Measurements from ENCODE around the gene MGAT5B.
A peak's percentile ranks its signal among the peaks of the same experiment; 100 is the strongest.

The MGAT5B gene

GRCh38 chr17:76909971-76910760 lies 42.0 kb downstream of the MGAT5B start:
- TF ChIP-seq REST (IDR thresholded peaks at IDR 0.05; ENCODE audit: insufficient read depth in 1 of 2, low read depth in 2 of 2, low read length in 2 of 2) (peak; percentile 95 to 97), TAF1 (IDR thresholded peaks at IDR 0.05; ENCODE audit: borderline replicate concordance, insufficient read depth, low read length) (no peak), FOXP2 (optimal IDR thresholded peaks at IDR 0.05; ENCODE audit: borderline replicate concordance, extremely low read depth, extremely low read length, insufficient read depth) (no peak), SIN3A (IDR thresholded peaks at IDR 0.05; ENCODE audit: borderline replicate concordance, insufficient read depth, low read length) (no peak), POLR2AphosphoS5 (IDR thresholded peaks at IDR 0.05; ENCODE audit: low read depth, low read length) (no peak)

- TF ChIP-seq FOXP2 (optimal IDR thresholded peaks at IDR 0.05; ENCODE audit: borderline replicate concordance, extremely low read depth, extremely low read length, insufficient read depth): no peak
- no peak for TF ChIP-seq SIN3A (IDR thresholded peaks at IDR 0.05; ENCODE audit: borderline replicate concordance, insufficient read depth, low read length)
- TF ChIP-seq POLR2AphosphoS5 (IDR thresholded peaks at IDR 0.05; ENCODE audit: low read depth, low read length): no peak
- no peak for TF ChIP-seq TAF1 (IDR thresholded peaks at IDR 0.05; ENCODE audit: borderline replicate concordance, insufficient read depth, low read length)
- TF ChIP-seq REST (IDR thresholded peaks at IDR 0.05; ENCODE audit: insufficient read depth in 1 of 2, low read depth in 2 of 2, low read length in 2 of 2): no peak
Observed at GRCh38 chr17:76911299-76912017, 43.3 kb downstream of the MGAT5B start.

GRCh38 chr17:76912421-76913164 lies 44.4 kb downstream of the MGAT5B start:
- TF ChIP-seq SIN3A (IDR thresholded peaks at IDR 0.05; ENCODE audit: borderline replicate concordance, insufficient read depth, low read length) (no peak), REST (IDR thresholded peaks at IDR 0.05; ENCODE audit: insufficient read depth in 1 of 2, low read depth in 2 of 2, low read length in 2 of 2) (no peak), FOXP2 (optimal IDR thresholded peaks at IDR 0.05; ENCODE audit: borderline replicate concordance, extremely low read depth, extremely low read length, insufficient read depth) (no peak), POLR2AphosphoS5 (IDR thresholded peaks at IDR 0.05; ENCODE audit: low read depth, low read length) (no peak), TAF1 (IDR thresholded peaks at IDR 0.05; ENCODE audit: borderline replicate concordance, insufficient read depth, low read length) (no peak)

GRCh38 chr17:76914937-76915336 lies 46.7 kb downstream of the MGAT5B start:
- no peak for TF ChIP-seq POLR2AphosphoS5 (IDR thresholded peaks at IDR 0.05; ENCODE audit: low read depth, low read length)
- TF ChIP-seq REST (IDR thresholded peaks at IDR 0.05; ENCODE audit: insufficient read depth in 1 of 2, low read depth in 2 of 2, low read length in 2 of 2): no peak
- TF ChIP-seq TAF1 (IDR thresholded peaks at IDR 0.05; ENCODE audit: borderline replicate concordance, insufficient read depth, low read length): no peak
- no peak for TF ChIP-seq SIN3A (IDR thresholded peaks at IDR 0.05; ENCODE audit: borderline replicate concordance, insufficient read depth, low read length)
- TF ChIP-seq FOXP2 (optimal IDR thresholded peaks at IDR 0.05; ENCODE audit: borderline replicate concordance, extremely low read depth, extremely low read length, insufficient read depth): no peak

All from PFSK-1 (cell line).